ENCODE data around the gene STK17A.

- TF ChIP-seq CTCF (IDR thresholded peaks at IDR 0.05) (no peak), POLR2A (IDR thresholded peaks at IDR 0.05) (no peak), POLR2AphosphoS5 (IDR thresholded peaks at IDR 0.05; ENCODE audit: insufficient read depth in 1 of 2, low read depth in 1 of 2) (no peak)
These were observed 30.0 kb downstream of the STK17A start for GRCh38 chr7:43612599-43613589.
